Testis (tissue), 3 donors: ENCODE data around the gene BRMS1. TPM values are rescaled to one million over a fixed set of nuclear protein-coding genes. Genes with fewer than 3 reads are reported as not detected.
"Not testable (repeated sequence)": the region's sequence is repeated elsewhere in the genome, so short reads cannot be mapped to it uniquely, and the experiment has no call there.

Experiments used
- DNase-seq: peaks from one replicate; pipeline ENCODE4 v3.0.0-alpha.2; 2019
- H3K27ac ChIP-seq, 2 donors: fragments of 200-600 bp; sonication (generic); one replicate each; pipeline ENCODE4 v1.5.1; 2019
- H3K27me3 ChIP-seq: fragments of 200-600 bp; sonication (generic); one replicate; pipeline ENCODE4 v1.5.1; 2019
- H3K36me3 ChIP-seq: fragments of 200-600 bp; sonication (generic); one replicate; pipeline ENCODE4 v1.5.1; 2017; ENCODE audit warnings: low read depth; ENCODE audit errors: missing control alignments
- H3K4me1 ChIP-seq: fragments of 200-600 bp; sonication (generic); one replicate; pipeline ENCODE4 v1.5.1; 2019
- H3K4me3 ChIP-seq, 2 donors: fragments of 200-600 bp; sonication (generic); one replicate each; pipeline ENCODE4 v1.5.1; 2017 to 2019
- H3K9me3 ChIP-seq: fragments of 200-600 bp; sonication (generic); one replicate; pipeline ENCODE4 v1.5.1; 2017
- CTCF ChIP-seq, 3 experiments: fragments of 450-650 bp in 2 of 3; fragments of 200-600 bp in 1 of 3; sonication (generic) in 1 of 3; IDR thresholded peaks; one replicate each; pipeline ENCODE4 v1.5.1; 2016 to 2019; ENCODE audit warnings: antibody characterized with exemption in 3 of 3, mild to moderate bottlenecking in 2 of 3, moderate library complexity in 1 of 3
- POLR2A ChIP-seq: fragments of 450-650 bp; IDR thresholded peaks from one replicate; pipeline ENCODE4 v1.6.1; 2017; ENCODE audit warnings: antibody characterized with exemption, mild to moderate bottlenecking, moderate library complexity
- WGBS, 2 donors: methylation state at CpG; one replicate each; pipeline ENCODE4 v1.1.5; 2018; 5-methylcytosine and 5-hydroxymethylcytosine counted together
- intact Hi-C: fragments of 100-400 bp; cut with DNase I; formaldehyde crosslinking; loops from one replicate; pipeline ENCODE4 v1.15.1; 2023; ENCODE audit warnings: low total_unique reads
- polyA plus RNA-seq: library from polyadenylated mRNA; stranded (reverse); fragments of 350-450 nt; fragmentation: Illumina TruSeq; extraction: RNeasy Lipid Tissue Mini Kit (QIAGEN cat#74804); gene quantifications from one replicate; pipeline ENCODE4 v1.2.3, GENCODE V29; 2014; ENCODE audit warnings: low read depth, low replicate concordance; ENCODE audit not compliant: insufficient read depth
- total RNA-seq, 2 donors: library from RNA; depleted of rRNA; stranded (reverse); fragments of >200 nt; gene quantifications; one replicate each; pipeline ENCODE4 v1.2.3, GENCODE V29; 2016

Gene BRMS1
- total and polyA plus RNA-seq, 3 donors from 2014 or later: 55.5 to 67.5 (median 59.4) TPM

GRCh38 chr11:66325263-66325671 is 19.6 kb downstream of the BRMS1 start:
- WGBS, 2 donors: 83 to 89% methylated on average over 1 to 8 of the region's 8 CpGs

GRCh38 chr11:66324664-66325063 is 20.2 kb downstream of the BRMS1 start:
- no peaks in the 10 kb centered on the region for H3K9me3 ChIP-seq
- no peaks in the 10 kb centered on the region for H3K36me3 ChIP-seq
- peaks cover 25% of the 10 kb centered on the region for H3K4me1 ChIP-seq
- TF ChIP-seq POLR2A (no peak), CTCF (IDR thresholded peaks at IDR 0.05) (no peak)
- H3K27ac ChIP-seq: no peak overlapping the region
- DNase-seq: no peak
- intact Hi-C loops: no loop called here
- WGBS, 2 donors: 58 to 60% methylated on average over 10 of the region's 10 CpGs
- no peak overlapping the region for H3K4me3 ChIP-seq
- no peaks in the 10 kb centered on the region for H3K27me3 ChIP-seq

More at GRCh38 chr11:66325263-66325671, 19.6 kb downstream of the BRMS1 start:
- Histone ChIP-seq H3K36me3 (no peaks in the 10 kb centered on the region), H3K9me3 (no peaks in the 10 kb centered on the region), H3K27me3 (no peaks in the 10 kb centered on the region), H3K27ac (no peak overlapping the region), H3K4me3 (no peak overlapping the region), H3K4me1 (peaks cover 25% of the 10 kb centered on the region)
- DNase-seq: no peak
- intact Hi-C loops: no loop called here
- TF ChIP-seq CTCF (IDR thresholded peaks at IDR 0.05): no peak
- TF ChIP-seq POLR2A: no peak

- 84 to 91% methylated on average over 1 of the region's 1 CpG for WGBS, 2 donors
- no peak overlapping the region for H3K27ac ChIP-seq
- H3K4me3 ChIP-seq: no peak overlapping the region
- H3K4me1 ChIP-seq: peaks cover 24% of the 10 kb centered on the region
- H3K36me3 ChIP-seq: no peaks in the 10 kb centered on the region
- intact Hi-C loops: no loop called here
- DNase-seq: no peak
- H3K27me3 ChIP-seq: no peaks in the 10 kb centered on the region
- H3K9me3 ChIP-seq: no peaks in the 10 kb centered on the region
- no peak for TF ChIP-seq CTCF (IDR thresholded peaks at IDR 0.05)
- TF ChIP-seq POLR2A: no peak
Observed at GRCh38 chr11:66323684-66324083, 21.2 kb downstream of the BRMS1 start.

- TF ChIP-seq POLR2A (no peak), CTCF (IDR thresholded peaks at IDR 0.05) (no peak)
- no peak overlapping the region for H3K27ac ChIP-seq
- H3K4me3 ChIP-seq: no peak overlapping the region
- no peaks in the 10 kb centered on the region for H3K9me3 ChIP-seq
- 64 to 66% methylated on average over 11 of the region's 11 CpGs for WGBS, 2 donors
- no peaks in the 10 kb centered on the region for H3K36me3 ChIP-seq
- no peaks in the 10 kb centered on the region for H3K27me3 ChIP-seq
- H3K4me1 ChIP-seq: peaks cover 19% of the 10 kb centered on the region
- no peak for DNase-seq
- intact Hi-C loops: no loop called here
Observed at GRCh38 chr11:66322732-66323427, 22.0 kb downstream of the BRMS1 start.

- intact Hi-C loops: no loop called here
- Histone ChIP-seq H3K27me3 (no peaks in the 10 kb centered on the region), H3K4me1 (peaks cover 19% of the 10 kb centered on the region), H3K36me3 (no peaks in the 10 kb centered on the region), H3K4me3 (no peak overlapping the region), H3K27ac (no peak overlapping the region), H3K9me3 (no peaks in the 10 kb centered on the region)
- DNase-seq: no peak
- 70 to 88% methylated on average over 2 to 4 of the region's 4 CpGs for WGBS, 2 donors
- no peak for TF ChIP-seq CTCF (IDR thresholded peaks at IDR 0.05)
- no peak for TF ChIP-seq POLR2A
Observed at GRCh38 chr11:66321606-66322005, 23.3 kb downstream of the BRMS1 start.

GRCh38 chr11:66320748-66321147 is 24.2 kb downstream of the BRMS1 start:
- H3K4me1 ChIP-seq: peaks cover 13% of the 10 kb centered on the region
- WGBS, 2 donors: 92 to 97% methylated on average over 6 of the region's 6 CpGs
- H3K27ac ChIP-seq, intact Hi-C loops, DNase-seq, H3K9me3 ChIP-seq, H3K27me3 ChIP-seq, H3K4me3 ChIP-seq, H3K36me3 ChIP-seq: not testable (repeated sequence)

GRCh38 chr11:66320289-66320688 is 24.6 kb downstream of the BRMS1 start:
- H3K27ac ChIP-seq, DNase-seq, intact Hi-C loops, H3K36me3 ChIP-seq, H3K9me3 ChIP-seq, H3K27me3 ChIP-seq, H3K4me3 ChIP-seq: not testable (repeated sequence)
- H3K4me1 ChIP-seq: peaks cover 13% of the 10 kb centered on the region
- WGBS, 2 donors: 94 to 96% methylated on average over 2 of the region's 2 CpGs
